K562 (cell line): ENCODE measurements around the gene LRRC57. TPM values are rescaled to one million over a fixed set of nuclear protein-coding genes. Genes with fewer than 3 reads are reported as not detected.

Experiments used
- BACH1 ChIP-seq: fragments of 200-800 bp; sonication (Bioruptor generic); IDR thresholded peaks from 2 replicates; pipeline ENCODE4 v1.6.1; 2016; ENCODE audit warnings: missing genetic modification characterization, missing compliant biosample characterization
- BHLHE40 ChIP-seq: IDR thresholded peaks from 2 replicates; pipeline ENCODE4 v1.6.1; 2011; ENCODE audit warnings: low read length, improper control_type of control experiment
- E2F8 ChIP-seq: fragments of 450-650 bp; IDR thresholded peaks from 2 replicates; pipeline ENCODE4 v1.7.1; 2018; ENCODE audit warnings: mild to moderate bottlenecking, low read depth; ENCODE audit not compliant: partially characterized antibody
- ELF2 ChIP-seq: fragments of 250-450 bp; sonication (Bioruptor Pico); IDR thresholded peaks from 2 replicates; pipeline ENCODE4 v1.5.0; 2021; ENCODE audit warnings: mild to moderate bottlenecking
- GABPB1 ChIP-seq: sonication (generic); formaldehyde crosslinking; IDR thresholded peaks from 2 replicates; pipeline ENCODE4 v1.8.0; 2022; ENCODE audit warnings: mild to moderate bottlenecking, missing genetic modification reagents
- LCOR ChIP-seq: sonication (generic); formaldehyde crosslinking; IDR thresholded peaks from 2 replicates; pipeline ENCODE4 v1.8.0; 2022; ENCODE audit warnings: mild to moderate bottlenecking, missing genetic modification reagents
- MBD2 ChIP-seq: sonication (generic); IDR thresholded peaks from 2 replicates; pipeline ENCODE4 v1.6.1; 2016; ENCODE audit warnings: low read depth, borderline replicate concordance
- MGA ChIP-seq: fragments of 450-650 bp; IDR thresholded peaks from 2 replicates; pipeline ENCODE4 v1.6.1; 2016; ENCODE audit warnings: mild to moderate bottlenecking, moderate library complexity
- NFRKB ChIP-seq: fragments of 450-650 bp; IDR thresholded peaks from 2 replicates; pipeline ENCODE4 v1.6.1; 2016; ENCODE audit warnings: low read depth
- TAF7 ChIP-seq: fragments of 450-650 bp; IDR thresholded peaks from 2 replicates; pipeline ENCODE4 v1.6.1; 2016; ENCODE audit warnings: missing genetic modification characterization, missing compliant biosample characterization
- ZNF76 ChIP-seq: fragments of 250-450 bp; sonication (Bioruptor Pico); IDR thresholded peaks from 2 replicates; pipeline ENCODE4 v1.4.0; 2020; ENCODE audit warnings: mild to moderate bottlenecking, moderate library complexity, borderline replicate concordance
- ZNF77 ChIP-seq: fragments of 250-450 bp; sonication (Bioruptor Pico); IDR thresholded peaks from 2 replicates; pipeline ENCODE4 v1.5.0; 2020
- polyA plus RNA-seq, 8 experiments: library from polyadenylated mRNA; depleted of rRNA in 4 of 8; stranded (reverse) in 5 of 8; unstranded in 3 of 8; fragments of >200 nt; fragmentation: Nextera tagmentation in 2 of 8; fragmentation: Illumina TruSeq in 1 of 8; extraction: Ambion mirVana in 2 of 8; extraction: Trizol in 1 of 8; gene quantifications; 2 replicates each; pipeline versions ENCODE4 v1.2.1 to v1.2.3, GENCODE V29; 2011 to 2014; ENCODE audit warnings: inconsistent platforms in 1 of 8, missing spikeins in 1 of 8
- total RNA-seq, 7 experiments: library from RNA; depleted of rRNA in 6 of 7; stranded (reverse); fragments of >200 nt in 6 of 7; fragmentation: Illumina TruSeq in 2 of 7; extraction: Trizol in 2 of 7; gene quantifications; 2 replicates each; pipeline versions ENCODE4 v1.2.1 to v1.2.3, GENCODE V29; 2011 to 2021; ENCODE audit warnings: low replicate concordance in 1 of 7

LRRC57 gene
- total and polyA plus RNA-seq, 9 of the 15 experiments (the other 6 are each of a cell fraction or from before 2014, with no cell fraction given): 3.9 to 20.4 (median 14.8) TPM

GRCh38 chr15:42490671-42491538 lies 57.7 kb downstream of the LRRC57 start, which contains the start of gene ZNF106 (continued):
- TF ChIP-seq TAF7 (tag) (peak; percentile 96), LCOR (CRISPR knock-in tag) (peak; percentile 95), BHLHE40 (peak; percentile 40; the same call in 1 of the 2 replicates), MBD2 (0 out of 2 replicates have a peak, but pooled peaks have one; percentile 31), BACH1 (tag) (no peak), ZNF77 (CRISPR knock-in tag) (no peak), GABPB1 (CRISPR knock-in tag) (peak; percentile 85), ELF2 (CRISPR knock-in tag) (peak; percentile 89), NFRKB (peak; percentile 99), E2F8 (peak; percentile 75), MGA (0 out of 2 replicates have a peak, but pooled peaks have one; percentile 39), ZNF76 (CRISPR knock-in tag) (no peak)
